Measurements from ENCODE around the gene HERC4. TPM values are rescaled to one million over a fixed set of nuclear protein-coding genes. Genes with fewer than 3 reads are reported as not detected.
A peak's percentile ranks its signal among the peaks of the same experiment; 100 is the strongest.
"Not testable (repeated sequence)": the region's sequence is repeated elsewhere in the genome, so short reads cannot be mapped to it uniquely, and the experiment has no call there.

HERC4 gene
- total RNA-seq, 1 experiment from 2014 or later = 41.3 TPM

GRCh38 chr10:68088740-68089139 lies 13.7 kb upstream of the HERC4 start:
- peak; percentile 33 for DNase-seq (ENCODE audit: low read depth)

GRCh38 chr10:68087685-68088401 lies 12.8 kb upstream of the HERC4 start:
- DNase-seq (ENCODE audit: low read depth) = no peak

- no peak for DNase-seq (ENCODE audit: low read depth)
These were observed 12.0 kb upstream of the HERC4 start for GRCh38 chr10:68086910-68087684.

- peak; percentile 33 for DNase-seq (ENCODE audit: low read depth)
These were observed 10.9 kb upstream of the HERC4 start for GRCh38 chr10:68086011-68086410.

- no peak for DNase-seq (ENCODE audit: low read depth)
These were observed 9.4 kb upstream of the HERC4 start for GRCh38 chr10:68084469-68084868.

GRCh38 chr10:68083953-68084352 lies 8.9 kb upstream of the HERC4 start:
- DNase-seq (ENCODE audit: low read depth) = no peak

GRCh38 chr10:68082872-68083271 lies 7.8 kb upstream of the HERC4 start:
- peak; percentile 51 for DNase-seq (ENCODE audit: low read depth)

- DNase-seq (ENCODE audit: low read depth) = no peak
These were observed 6.8 kb upstream of the HERC4 start for GRCh38 chr10:68081916-68082315.

- DNase-seq (ENCODE audit: low read depth) = no peak
These were observed 5.9 kb upstream of the HERC4 start for GRCh38 chr10:68080853-68081431.

GRCh38 chr10:68079434-68079833 lies 4.4 kb upstream of the HERC4 start:
- no peak for DNase-seq (ENCODE audit: low read depth)

- DNase-seq (ENCODE audit: low read depth) = no peak
These were observed 1.9 kb upstream of the HERC4 start for GRCh38 chr10:68077026-68077425.

GRCh38 chr10:68076081-68076480 lies 998 bp upstream of the HERC4 start:
- DNase-seq (ENCODE audit: low read depth) = not testable (repeated sequence)

GRCh38 chr10:68075550-68076004 lies 494 bp upstream of the HERC4 start:
- DNase-seq (ENCODE audit: low read depth) = no peak

GRCh38 chr10:68074031-68074774 lies 880 bp downstream of the HERC4 start:
- peak; percentile 14 for DNase-seq (ENCODE audit: low read depth)

- DNase-seq (ENCODE audit: low read depth) = no peak
These were observed 1.5 kb downstream of the HERC4 start for GRCh38 chr10:68073631-68074030.

GRCh38 chr10:68067508-68067907 lies 7.6 kb downstream of the HERC4 start:
- DNase-seq (ENCODE audit: low read depth) = no peak

- DNase-seq (ENCODE audit: low read depth) = no peak
These were observed 8.1 kb downstream of the HERC4 start for GRCh38 chr10:68067029-68067428.

- DNase-seq (ENCODE audit: low read depth) = no peak
These were observed 21.5 kb downstream of the HERC4 start for GRCh38 chr10:68053553-68053952.

GRCh38 chr10:68052463-68052862 lies 22.6 kb downstream of the HERC4 start:
- no peak for DNase-seq (ENCODE audit: low read depth)

GRCh38 chr10:68049289-68050078 lies 25.6 kb downstream of the HERC4 start:
- no peak for DNase-seq (ENCODE audit: low read depth)

All from RPMI7951 (cell line).